Cardiac fibroblast (primary cell): ENCODE data around the gene FICD.
A peak's percentile ranks its signal among the peaks of the same experiment; 100 is the strongest.

ENCODE experiments used
- DNase-seq, 2 donors: peaks; one replicate each; pipeline versions ENCODE4 v3.0.0 to v3.0.0-alpha.2; 2010; ENCODE audit warnings: low read depth in 2 of 2
- H3K4me3 ChIP-seq, 2 donors: replicated peaks in 1 of 2; 1 replicate in 1 of 2; 2 replicates in 1 of 2; pipeline ENCODE4 v1.5.1; 2011; ENCODE audit warnings: low read depth in 2 of 2, low read length in 2 of 2, mild to moderate bottlenecking in 2 of 2, moderate library complexity in 1 of 2
- TF ChIP-seq, protein P1 (sequence below): IDR thresholded peaks from one replicate; pipeline ENCODE4 v1.5.1; 2011; ENCODE audit warnings: low read depth, mild to moderate bottlenecking, low read length, inconsistent platforms

The FICD gene

DNA sequence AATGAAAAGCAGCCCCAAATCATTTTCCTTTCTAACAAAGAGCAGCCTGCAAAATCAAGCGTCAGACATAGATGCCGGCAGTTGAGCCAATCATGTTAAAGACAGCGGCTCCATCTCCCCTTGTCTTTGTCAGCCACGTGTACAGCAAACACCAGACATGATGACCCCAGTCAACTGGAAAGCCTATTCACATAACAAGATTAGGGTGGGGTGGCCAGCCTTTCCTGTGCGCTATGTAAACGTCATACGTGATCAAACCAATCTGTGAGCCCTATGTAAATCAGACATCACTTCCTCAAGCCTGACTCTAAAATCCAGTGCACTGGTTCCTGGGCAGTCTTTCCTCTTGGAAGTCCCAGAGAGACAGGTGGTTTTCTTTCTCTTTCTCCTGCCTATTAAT lies 9.9 kb upstream of the FICD start:
- DNase-seq: no peak
- TF ChIP-seq, protein P1, sequence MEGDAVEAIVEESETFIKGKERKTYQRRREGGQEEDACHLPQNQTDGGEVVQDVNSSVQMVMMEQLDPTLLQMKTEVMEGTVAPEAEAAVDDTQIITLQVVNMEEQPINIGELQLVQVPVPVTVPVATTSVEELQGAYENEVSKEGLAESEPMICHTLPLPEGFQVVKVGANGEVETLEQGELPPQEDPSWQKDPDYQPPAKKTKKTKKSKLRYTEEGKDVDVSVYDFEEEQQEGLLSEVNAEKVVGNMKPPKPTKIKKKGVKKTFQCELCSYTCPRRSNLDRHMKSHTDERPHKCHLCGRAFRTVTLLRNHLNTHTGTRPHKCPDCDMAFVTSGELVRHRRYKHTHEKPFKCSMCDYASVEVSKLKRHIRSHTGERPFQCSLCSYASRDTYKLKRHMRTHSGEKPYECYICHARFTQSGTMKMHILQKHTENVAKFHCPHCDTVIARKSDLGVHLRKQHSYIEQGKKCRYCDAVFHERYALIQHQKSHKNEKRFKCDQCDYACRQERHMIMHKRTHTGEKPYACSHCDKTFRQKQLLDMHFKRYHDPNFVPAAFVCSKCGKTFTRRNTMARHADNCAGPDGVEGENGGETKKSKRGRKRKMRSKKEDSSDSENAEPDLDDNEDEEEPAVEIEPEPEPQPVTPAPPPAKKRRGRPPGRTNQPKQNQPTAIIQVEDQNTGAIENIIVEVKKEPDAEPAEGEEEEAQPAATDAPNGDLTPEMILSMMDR: no peak

DNA sequence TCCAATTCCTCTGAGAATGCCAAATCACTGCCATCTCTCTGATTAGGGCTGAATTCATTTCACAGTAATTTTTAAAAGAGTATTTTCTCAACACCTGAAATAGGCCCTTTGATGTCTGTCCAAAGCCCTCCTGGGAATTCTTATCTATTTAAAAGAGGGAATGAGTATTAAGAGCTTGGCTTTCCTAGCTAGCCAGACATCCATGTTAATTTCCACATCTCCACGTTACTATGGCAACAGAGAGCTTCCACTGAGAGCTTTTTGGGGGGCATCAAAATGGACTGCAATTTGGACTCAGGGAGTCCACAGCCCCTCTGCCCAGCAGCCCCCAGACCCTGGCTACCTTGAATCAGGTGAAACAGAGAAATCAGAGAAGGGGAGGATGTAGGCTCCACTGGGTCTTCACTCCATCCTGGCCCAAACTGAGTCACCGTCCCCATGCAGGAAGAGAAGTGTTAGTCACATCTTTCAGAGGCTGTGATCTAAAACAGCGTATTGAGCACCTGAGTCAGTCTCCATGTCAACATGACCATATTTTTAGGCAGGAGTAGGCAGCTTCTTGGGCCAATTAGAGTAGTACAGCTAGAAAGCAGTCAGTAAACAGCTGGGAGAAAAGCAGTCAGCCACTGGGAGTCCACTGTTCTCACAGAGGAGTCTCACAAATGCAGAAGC lies 7.0 kb upstream of the FICD start:
- TF ChIP-seq, protein P1: no peak
- DNase-seq: peak in 1 of 2 donors; percentile 36
- no peak overlapping the region for H3K4me3 ChIP-seq

More for the DNA sequence above, 9.9 kb upstream of the FICD start:
- H3K4me3 ChIP-seq: no peak overlapping the region

DNA sequence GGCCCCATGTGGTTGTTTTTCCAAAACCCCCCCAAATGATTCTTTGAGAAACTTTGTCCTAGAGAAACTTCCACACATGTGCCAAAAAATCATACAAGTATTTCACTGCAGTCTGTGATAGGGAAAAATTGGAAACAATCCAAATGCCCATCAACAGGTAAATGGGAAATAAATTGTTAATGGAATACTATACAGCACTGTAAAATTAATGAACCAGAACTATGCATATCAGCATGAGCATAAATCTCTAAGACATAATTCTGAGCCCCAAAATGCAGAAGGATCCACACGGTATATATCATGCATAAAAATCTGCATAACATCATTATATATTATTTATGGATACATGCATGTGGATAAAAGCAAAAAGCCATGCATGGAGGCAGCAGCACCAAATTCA lies 5.3 kb upstream of the FICD start:
- TF ChIP-seq, protein P1: no peak
- no peak overlapping the region for H3K4me3 ChIP-seq
- no peak for DNase-seq

DNA sequence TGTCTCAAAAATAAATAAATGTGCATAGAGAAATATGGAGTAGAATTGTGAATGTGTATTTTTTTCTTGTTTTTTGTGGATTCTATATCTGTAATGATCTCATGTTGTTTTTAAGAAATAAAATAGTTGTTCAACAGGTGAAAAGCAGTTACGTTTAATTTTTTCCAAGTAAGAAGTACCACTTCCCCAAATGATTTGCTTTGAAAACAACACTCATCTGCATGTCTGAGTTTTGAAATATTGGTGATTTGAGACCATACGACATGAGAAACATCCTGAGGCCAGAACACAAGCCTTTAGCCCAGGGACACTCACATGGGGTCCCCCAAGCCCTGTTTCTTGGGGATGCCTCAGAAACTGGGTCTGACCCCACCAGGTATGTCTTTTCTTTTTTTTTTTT lies 4.2 kb upstream of the FICD start:
- no peak for DNase-seq
- no peak overlapping the region for H3K4me3 ChIP-seq
- TF ChIP-seq, protein P1: no peak

DNA sequence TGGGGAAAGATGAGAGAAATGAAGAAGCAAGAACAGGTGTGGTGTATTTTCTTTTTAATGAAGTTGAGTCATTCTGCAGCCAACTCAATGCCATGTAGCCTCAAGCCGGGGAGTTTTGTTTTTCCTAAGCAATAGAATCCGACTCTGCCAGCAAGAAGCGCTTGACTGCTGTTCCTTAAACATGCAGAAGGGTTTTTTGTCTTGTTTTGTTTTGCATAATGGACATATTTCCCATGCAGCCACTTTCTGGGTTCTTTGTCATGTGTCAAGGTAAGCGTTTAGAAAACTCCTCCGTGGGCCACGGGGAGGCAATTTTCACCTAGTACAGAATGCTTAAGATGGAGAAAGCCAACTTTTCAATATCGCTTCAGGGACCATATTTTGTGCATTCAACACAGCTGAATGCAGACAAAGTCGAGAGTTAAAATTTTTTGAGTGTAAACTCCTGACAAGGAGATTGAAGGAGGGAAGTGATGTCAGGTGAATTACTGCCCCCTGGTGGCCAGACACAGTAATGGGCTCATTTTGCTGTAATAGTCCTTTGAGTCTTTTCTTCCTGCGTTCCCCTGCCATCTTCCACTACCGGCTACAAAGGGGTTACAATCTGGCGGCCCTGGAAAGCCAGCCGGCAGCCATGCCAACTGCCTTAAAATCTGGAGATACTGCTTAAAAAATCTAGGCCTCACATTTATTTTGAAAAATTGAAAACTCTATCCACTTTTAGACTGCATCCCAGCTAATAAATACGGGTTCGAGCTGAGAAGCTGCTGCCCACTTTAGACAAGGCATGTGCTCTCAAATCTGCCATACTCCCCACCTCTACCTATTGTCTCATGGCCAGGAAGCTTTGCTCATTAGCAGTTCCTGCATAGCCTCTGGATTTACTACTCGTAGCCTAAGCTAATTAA lies 3.2 kb upstream of the FICD start:
- no peak overlapping the region for H3K4me3 ChIP-seq
- peak; percentile 78 for DNase-seq
- TF ChIP-seq, protein P1: peak; percentile 80

DNA sequence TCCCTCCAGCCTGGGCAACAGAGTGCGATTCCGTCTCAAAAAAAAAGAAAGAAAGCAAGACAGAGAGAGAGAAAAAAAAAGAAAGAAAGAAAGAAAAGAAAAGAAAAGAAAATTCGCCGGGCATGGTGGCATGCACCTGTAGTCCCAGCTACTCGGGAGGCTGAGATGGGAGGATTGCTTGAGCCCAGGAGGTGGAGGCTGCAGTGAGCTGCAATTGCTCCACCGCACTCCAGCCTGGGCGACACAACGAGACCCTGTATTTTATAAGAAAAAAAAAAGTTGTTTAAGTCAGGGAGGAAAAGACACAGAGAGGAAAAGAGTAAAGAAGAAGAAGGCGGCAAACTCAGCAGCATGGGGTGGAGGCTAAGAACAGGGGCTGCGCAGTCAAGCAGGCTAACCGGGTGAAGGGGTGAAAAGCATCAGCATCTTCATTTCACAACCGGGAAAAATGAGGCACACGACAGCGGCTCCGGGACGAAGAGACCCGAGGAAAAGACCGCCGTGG lies 557 bp upstream of the FICD start:
- peak overlapping the region; percentile 27 to 39 for H3K4me3 ChIP-seq
- no peak for DNase-seq
- TF ChIP-seq, protein P1: no peak
